GM21723 (cell line): ENCODE measurements around the gene GPC5.
"Not testable (repeated sequence)": the region's sequence is repeated elsewhere in the genome, so short reads cannot be mapped to it uniquely, and the experiment has no call there.

ENCODE experiments used
- ATAC-seq: cut with Tn5 transposase; IDR thresholded peaks from one replicate; pipeline ENCODE4 v1.9.1; 2021; ENCODE audit warnings: mild to moderate bottlenecking, moderate library complexity; ENCODE audit not compliant: unreplicated experiment

Gene GPC5

DNA sequence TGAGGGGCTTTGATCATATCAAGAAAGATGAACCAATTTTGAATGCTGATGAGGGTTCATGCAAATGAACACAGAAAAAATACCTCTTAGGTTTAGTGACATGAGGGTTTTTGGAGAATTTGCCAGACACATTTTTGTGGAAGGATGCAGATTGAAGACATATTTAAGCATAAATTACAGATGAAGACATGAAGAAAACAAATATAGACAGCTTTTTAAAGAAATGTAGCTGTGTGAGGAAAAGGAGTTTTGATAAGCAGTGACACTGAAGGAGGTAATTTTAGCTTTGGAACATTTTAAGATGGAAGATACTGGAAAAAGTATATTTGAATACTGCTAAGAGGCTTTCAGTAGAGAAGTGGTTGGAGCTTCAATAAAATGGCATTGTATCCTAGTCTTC lies 1017.4 kb downstream of the GPC5 start:
- ATAC-seq, result no peak

DNA sequence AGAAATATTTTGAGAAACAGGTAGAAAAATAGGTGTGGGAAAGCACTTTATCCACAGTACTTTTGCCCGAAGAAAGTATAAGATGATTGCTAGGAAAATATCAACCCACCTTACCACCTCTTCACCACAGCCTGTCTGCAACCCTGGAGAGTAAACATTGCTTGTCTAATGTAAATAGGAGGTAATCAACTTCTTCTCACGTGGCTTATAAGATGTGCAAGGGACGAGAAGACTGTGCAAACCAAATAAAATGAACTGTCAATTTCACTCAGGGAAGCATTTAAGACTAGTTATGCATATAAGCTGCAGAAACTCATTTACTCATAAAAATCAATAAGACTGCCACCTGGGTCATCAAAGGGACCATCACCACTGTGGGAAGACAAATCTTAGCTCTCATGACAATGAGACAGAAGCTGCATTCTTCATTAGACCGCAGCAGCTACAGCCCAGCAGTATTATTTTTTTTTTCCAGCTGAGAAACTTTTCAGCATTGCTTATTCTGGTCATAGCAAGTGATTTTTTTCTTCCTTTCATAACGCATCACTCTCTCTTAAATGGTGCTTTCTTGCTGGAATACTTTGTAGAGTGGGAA lies 1020.5 kb downstream of the GPC5 start:
- ATAC-seq, result no peak

DNA sequence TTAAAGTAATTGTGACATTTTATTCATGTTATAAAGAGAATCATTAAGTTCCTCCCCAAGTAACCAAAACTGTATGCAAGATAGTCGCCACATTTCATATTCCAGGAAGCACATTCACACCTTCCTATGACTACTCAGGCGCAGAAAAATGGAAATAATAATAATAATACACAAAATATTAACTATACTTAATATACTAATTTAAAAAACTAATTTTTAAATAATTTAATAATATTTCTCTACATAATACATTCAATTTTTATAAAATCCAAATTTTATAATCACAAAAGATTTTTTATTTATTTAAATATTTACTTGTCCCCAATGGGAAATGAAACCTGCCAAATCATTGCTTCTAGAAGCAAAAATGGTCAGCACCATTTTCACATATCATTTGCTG lies 1030.8 kb downstream of the GPC5 start:
- ATAC-seq, result no peak

DNA sequence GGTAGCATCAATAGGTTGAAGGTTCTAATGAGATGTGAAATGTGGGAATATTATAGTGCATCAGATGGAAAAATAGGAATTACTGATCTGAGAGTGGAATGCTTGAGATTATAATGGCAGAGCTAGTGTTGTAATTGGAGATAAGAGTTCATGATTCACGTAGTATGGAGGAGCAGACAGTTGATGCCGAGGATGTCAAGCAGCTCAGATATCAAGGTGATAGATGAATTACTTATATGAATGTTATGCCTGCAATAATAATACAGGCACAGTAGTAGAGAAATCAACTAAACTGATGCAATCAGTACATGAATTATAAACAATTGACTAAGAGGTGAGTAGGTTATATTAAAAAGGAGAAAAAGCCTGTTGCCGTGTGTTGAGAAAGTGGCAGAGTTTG lies 1035.0 kb downstream of the GPC5 start:
- no peak for ATAC-seq

DNA sequence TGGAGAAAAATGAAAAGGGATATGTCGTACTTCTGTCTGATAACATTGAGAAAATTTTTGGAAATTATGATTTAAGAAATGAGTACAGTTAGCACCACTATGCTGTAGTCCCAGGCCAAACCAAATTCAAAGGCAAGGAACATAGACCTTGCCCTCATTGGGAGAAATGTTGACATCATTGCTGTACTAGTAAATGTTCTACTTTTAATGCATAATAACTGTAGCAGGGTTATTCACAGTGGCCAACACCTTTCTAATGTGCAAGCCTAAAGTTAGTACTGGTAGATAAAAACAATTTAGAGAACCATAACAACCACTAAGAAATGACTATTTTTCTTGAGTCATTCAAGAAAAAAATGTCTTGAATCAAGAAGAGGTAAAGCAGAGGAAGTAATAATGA lies 1035.5 kb downstream of the GPC5 start:
- ATAC-seq, result no peak

DNA sequence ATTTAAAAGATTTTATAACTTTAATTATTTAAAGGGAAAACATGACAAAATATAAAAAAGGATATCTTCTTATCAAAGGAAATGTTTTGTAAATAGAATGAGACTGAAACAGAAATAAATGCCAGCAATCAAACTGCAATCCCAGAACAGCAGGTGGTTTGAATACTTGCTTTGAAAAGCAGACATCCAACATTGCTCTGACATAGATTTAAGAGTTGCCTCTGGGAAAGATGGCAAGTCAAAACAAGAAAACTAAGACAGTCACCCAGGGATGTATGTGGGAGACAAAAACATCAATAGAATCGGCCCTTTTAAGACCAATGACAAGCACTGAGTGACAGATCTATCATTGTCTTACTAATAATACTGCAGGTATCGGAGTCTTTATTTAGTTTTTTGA lies 1038.5 kb downstream of the GPC5 start:
- ATAC-seq, result no peak

DNA sequence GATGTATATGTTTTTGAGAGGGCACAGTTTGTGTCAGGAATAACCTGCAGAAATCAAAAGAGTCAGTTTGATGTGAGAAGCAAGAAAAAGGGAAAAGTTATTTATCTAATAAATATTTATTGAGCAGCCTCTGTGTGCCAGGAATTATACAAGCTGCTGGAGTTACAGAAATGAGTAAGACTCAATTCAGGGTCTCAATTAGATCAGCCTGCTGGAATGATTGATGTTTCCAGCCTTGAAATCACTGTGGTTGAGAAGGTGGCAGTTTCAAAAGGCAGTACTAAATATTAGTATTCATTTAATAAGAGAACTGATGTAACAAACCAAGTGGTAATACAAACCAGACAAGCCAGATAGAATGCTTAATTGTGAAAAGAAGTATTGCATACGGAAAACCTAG lies 1045.8 kb downstream of the GPC5 start:
- ATAC-seq, result no peak

DNA sequence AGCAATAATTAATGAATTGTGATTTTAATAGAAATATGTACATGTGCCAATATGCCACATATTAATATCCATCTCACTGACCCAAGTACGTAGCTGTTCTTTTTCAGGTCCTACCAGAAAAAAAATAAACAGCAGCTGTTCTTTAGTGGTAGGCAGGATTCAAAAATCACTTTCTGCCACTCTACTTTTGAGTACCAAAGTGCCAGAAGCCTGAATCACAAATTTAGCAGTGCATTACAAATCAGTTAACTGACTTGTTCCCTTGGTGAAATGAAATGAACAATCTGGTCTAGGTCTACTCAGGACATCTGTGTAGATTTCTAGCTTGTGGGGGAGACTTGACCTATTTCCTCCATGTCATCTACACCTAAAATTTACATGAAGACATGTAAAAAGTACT lies 1052.6 kb downstream of the GPC5 start:
- no peak for ATAC-seq

DNA sequence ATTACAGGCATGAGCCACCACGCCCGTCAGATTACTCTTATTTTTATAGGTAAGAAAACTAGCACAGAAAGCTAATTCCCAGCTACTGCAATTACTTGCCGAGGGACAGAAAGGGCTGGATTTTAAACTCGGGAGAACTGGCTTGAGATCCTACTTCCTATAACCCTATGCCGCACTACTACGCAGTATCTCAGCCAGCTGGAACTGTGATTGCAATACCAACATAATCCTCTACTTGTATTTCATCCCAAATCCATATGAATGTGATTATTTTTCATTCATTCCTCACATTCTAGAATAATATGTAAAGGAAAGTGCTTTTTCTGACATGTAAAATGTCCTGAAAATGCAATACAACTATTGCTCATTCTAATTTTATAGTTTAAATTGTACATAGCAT lies 1054.4 kb downstream of the GPC5 start:
- ATAC-seq, result no peak

DNA sequence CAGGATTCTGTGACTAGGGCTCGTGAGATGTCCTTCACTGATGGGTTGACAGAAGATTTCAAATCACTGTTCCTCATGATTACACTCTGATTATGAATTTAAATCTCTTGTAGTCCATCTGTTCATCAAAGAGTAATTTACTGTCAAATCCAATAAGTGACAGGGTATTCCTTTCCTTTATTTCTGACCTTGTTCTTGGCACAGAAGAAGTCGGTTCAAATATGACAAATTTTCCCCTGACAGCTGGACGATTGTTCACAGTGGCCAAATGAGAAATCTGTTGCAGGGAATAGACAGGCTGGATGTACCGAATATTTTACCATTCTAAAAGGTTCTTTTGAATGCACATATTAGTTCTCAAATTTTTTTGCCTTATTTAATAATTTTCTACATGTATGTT lies 1060.9 kb downstream of the GPC5 start:
- no peak for ATAC-seq

DNA sequence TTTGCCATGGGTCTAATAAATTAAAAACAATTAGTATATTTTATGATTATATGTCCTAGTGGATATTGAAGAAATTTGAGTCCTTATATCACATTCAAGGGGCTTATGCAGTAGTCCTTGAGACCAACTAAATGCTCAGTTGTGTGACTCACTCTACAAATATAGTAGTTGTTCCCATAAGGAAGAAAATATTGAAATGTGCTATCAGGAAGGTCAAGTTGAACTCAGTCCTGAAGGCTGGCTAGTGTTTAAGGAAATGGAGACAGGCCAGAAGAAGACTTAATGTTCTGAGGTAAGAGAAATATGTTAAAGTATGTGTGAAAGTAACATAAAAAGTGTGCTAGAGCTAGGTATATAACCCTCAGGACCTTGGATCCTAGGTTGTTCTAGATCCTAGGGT lies 1062.1 kb downstream of the GPC5 start:
- ATAC-seq, result no peak

DNA sequence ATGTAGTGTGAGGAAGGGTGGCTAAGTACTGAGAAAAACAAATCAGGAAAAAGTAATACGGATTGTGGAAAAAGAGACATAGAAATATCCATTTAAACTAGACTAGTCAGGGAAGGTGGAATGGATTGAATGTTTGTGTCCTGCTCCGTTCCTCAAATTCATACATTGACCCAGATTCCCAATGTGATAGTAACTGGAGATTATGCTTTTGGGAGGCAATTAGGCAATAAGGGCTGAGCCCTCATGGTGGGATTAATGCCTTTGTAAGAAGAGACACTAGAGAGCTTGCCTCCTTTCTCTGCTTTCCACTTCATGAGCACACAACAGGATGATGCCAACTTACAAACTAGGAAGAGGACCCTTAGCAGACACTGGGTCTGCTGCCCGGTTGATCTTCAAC lies 1063.0 kb downstream of the GPC5 start:
- ATAC-seq, result no peak

DNA sequence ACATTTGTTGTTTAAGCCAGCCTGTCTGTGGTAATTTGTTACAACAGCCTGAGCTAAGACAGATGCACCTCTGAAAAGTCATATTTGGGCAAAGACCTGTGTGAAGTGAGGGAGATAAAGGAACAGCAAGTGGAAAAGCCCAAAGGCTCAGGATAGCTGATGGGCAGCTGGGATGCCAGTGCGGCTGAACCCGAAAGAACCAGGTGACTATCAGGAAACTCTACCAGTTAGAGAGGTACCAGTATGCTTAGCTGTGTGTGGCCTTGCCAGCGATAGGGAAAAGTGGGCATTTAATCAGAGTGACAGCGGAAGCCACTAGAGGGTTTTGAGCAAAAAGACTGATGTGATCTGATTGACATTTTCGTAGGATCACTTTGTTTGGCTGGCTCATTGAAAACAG lies 1063.4 kb downstream of the GPC5 start:
- no peak for ATAC-seq

DNA sequence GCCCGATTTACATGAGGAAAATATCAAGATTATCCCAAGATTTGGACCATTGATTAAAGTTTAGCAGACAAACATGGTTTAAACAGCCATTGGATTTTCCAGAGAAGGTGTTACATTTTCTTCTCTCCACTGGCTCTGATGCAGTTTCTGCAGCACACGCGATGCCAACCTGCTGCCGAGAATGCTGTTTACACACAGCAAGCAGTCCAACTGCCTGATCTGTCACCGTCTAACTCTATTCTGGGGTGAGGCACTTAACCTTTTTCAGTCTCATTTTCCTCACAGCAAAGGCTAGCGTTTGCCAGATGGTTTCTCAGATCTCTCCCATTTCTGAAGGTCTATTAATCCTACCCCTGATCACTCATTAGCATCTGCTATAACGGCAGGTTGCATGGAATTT lies 1064.7 kb downstream of the GPC5 start:
- no peak for ATAC-seq

DNA sequence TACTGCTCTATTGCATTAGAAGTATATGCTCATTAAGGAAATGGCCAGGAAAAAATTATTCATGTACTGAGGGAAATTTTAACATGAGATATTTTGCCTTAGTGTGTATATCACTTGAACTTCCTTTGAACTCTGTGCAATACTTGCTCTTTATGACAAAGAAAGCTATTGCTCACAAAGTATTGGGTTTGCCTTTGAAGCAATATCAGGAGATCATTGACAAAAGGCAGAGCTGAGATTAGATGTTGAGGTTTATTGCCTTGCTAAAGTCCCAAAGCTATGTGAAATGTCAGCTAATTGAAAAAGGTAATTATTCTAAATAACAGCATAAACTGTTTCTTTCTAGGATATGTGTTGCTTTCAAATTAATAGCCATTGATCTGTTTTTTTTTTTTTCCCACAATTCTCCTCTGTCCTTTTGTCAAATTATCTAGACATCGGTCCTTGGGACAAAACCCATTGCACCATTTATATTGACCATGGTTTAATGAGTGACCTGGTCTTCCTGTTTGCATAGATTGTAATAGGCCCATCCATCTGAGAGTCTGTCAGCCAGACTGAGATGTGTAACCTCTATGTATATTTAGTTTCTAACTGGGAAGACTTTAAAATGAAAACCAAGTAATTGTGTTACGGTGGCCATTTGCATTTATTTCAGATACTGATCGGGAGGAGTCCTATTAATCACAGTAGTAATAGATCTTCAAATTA lies 1075.5 kb downstream of the GPC5 start:
- no peak for ATAC-seq

DNA sequence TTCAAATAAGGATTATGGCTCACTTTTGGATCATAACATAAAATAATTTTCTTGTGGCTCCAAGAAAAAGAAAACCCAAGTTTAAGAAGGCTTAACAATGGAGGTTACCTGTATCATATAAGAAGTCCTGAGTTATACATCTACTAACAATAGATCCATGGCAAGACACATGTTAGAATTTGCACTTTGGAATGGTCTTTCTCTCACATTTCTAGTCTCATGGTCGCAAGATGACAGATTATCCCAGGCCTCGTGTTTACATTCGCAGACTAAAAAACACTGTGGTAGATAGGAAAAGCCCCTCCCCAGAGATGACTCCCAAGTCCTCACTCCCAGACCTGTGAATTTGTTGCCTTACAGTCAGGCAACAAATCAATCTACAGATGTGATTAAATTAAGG lies 1082.0 kb downstream of the GPC5 start:
- no peak for ATAC-seq

DNA sequence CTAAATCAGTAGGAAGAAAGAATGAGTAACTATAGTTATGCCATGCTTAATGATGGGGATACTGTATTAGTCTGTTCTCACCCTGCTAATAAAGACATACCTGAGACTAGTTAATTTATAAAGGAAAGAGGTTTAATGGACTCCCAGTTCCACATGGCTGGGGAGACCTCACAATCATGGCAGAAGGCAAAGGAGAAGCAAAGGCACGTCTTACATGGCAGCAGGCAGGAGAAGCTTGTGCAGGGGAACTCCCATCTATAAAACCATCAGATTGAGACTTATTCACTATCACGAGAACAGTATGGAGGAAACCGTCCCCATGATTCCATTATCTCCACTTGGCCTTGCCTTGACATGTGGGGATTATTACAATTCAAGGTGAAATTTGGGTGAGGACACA lies 1084.4 kb downstream of the GPC5 start:
- ATAC-seq, result not testable (repeated sequence)

DNA sequence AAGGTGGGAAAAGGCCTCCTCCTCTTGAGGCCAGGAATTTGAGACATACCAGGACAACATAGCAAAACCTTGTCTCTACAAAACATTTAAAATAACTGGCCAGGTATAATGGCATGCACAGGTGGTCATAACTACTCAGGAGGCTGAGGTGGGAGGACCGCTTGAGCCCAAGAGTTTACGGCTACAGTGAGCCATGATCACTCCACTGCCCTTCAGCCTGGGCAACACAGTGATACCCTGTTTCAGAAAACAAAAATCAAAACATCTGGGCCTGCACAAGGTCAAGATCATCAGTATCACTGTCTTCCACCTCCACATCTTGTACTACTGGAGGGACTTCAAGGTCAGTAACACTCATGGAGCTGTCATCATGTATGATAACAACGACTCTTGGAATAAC lies 1085.5 kb downstream of the GPC5 start:
- ATAC-seq, result no peak

DNA sequence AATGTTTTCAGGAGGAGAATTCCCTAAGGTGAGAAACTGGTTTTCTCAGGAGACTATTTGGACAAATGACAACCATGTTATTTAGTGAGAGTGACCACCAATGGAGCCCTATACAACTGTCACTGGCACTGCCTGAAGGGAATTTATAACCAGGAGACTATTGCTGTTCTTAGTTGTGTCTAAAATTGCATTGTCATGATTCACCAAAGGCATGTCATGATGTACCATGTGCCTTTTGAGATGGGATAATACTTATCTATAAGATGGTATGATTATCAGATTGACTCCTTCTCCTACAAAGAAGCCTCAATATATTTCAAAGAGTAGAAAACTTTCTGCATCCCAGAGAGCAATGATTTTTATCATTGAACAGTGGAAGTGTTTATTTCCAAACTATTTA lies 1088.8 kb downstream of the GPC5 start:
- no peak for ATAC-seq

DNA sequence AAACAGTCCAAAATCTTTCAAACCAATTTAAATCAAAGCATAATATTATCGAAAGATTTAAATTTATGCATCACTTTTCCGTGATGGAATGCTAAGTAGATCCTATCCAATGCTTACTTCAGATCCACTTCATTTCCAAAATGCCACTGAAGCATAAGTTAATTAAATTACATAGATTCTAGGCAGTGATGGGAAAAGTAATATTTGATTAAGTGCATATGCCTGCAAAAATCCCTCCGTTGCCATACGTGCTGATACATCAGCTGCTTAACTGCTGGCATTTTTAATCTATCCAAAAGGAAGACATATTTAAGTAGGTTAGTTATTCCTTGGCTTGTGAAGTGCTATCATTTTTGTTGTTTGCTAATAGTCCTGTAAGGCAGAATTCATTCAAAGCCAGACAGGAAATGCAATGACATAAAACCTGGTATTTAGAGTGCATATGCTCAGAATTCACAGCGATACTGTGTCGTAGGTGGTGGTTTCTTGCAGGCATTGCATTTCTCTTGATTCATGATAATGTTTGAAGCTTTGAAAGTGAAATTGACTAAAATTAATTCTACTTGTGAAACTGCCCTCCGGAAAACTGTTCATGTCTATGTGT lies 1089.9 kb downstream of the GPC5 start:
- ATAC-seq, result no peak

DNA sequence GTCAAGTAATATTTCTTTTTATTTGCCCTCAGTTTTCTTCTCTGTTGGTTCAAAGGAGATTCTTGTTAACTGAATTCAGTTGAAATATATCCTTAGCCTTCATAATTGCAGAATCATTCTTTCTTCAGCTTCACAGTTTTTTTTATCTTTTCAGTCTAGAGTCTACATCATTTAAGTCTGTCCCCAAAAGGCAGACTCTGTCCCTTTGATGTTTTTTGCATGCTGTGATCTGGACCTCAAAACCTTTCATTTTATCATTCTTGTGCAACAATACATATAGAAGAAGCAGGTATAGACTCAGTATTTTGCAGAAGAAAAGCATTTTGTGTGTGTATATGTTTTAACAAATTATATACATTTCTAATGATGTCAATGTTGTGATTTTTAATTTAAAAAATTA lies 1093.4 kb downstream of the GPC5 start:
- ATAC-seq, result no peak

DNA sequence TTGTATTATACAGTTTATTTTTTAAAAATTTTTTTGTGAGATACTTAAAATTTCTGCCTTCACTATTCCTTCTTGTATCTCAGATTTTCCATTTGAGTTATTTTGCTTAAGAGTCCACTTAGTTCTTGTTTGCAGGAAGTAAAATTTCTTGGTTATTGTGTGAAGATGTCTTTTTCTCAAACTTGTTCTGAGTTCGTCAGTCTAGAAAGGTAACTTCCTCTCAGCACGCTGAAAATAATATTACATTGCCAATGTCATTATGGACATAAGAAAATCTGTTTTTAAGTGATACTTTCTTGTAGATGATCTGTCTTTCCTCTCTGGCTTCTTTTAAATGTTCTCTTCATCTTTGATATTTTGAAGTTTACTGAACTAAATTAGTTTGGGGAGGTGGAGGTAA lies 1096.5 kb downstream of the GPC5 start:
- no peak for ATAC-seq

DNA sequence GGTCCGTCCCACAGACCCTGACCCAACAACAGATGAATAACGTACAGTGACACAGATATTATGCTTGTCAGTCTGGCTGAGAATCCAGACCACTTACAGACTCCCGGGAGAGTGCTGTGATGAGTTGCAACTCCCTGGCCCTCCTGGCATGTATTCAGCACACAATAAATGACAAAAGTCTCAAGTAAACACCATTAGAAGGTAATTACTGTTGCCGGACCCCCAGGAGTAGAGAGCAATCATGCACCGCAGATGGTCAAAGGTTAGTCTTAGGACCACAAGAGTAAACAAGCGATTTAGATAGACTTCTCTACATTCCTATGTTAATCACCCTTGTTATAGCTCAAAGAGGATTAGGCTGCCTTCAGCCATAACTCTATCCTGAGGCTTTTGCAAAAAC lies 1101.8 kb downstream of the GPC5 start:
- ATAC-seq, result no peak
